A673 (cell line): ENCODE results near the gene NOL8.

ENCODE experiments used
- CTCF ChIP-seq: fragments of 300-800, 200-600 bp; sonication (generic); conservative IDR thresholded peaks from 2 replicates; pipeline ENCODE4 v1.5.1; 2017; ENCODE audit warnings: low read depth, mild to moderate bottlenecking, antibody characterized with exemption, low read length, moderate library complexity, mixed read lengths
- EZH2 ChIP-seq: fragments of 200-600 bp; sonication (generic); IDR thresholded peaks from 2 replicates; pipeline ENCODE4 v1.6.1; 2017; ENCODE audit warnings: borderline replicate concordance, low read depth, mild to moderate bottlenecking, mixed read lengths, antibody characterized with exemption, low read length; ENCODE audit not compliant: poor library complexity, severe bottlenecking

GRCh38 chr9:92325991-92326500 lies 896 bp upstream of the NOL8 start:
- TF ChIP-seq CTCF (no peak), EZH2 (no peak)
